ENCODE results near the gene HES2. TPM values are rescaled to one million over a fixed set of nuclear protein-coding genes. Genes with fewer than 3 reads are reported as not detected.
"Not testable (repeated sequence)": the region's sequence is repeated elsewhere in the genome, so short reads cannot be mapped to it uniquely, and the experiment has no call there.

HES2 gene
- total and polyA plus RNA-seq, 4 experiments from 2014 or later: not detected

GRCh38 chr1:6454856-6455751, 35.4 kb upstream of the HES2 start:
- ChIA-PET CTCF (ENCODE audit: partially characterized antibody) (interaction anchor here (0.6 to 2.6 kb wide), 15 partner anchors 9 to 190 kb away, joined by 3 to 18 read pairs (median 4); partner anchors contain the start of genes NOL9 and TNFRSF25), POLR2A (ENCODE audit: partially characterized antibody) (interaction anchor here (0.6 to 18.5 kb wide), 10 partner anchors 5 to 429 kb away, joined by 3 to 390 read pairs (median 3); partner anchors contain the start of genes NOL9 and TNFRSF25)
- intact Hi-C loops (cut with micrococcal nuclease): loop anchor here (1.0 kb wide), 1 partner anchor 20 kb away; no protein-coding TSS in a partner anchor
- H3K4me3 Mint-ChIP-seq: peak overlapping the region in 3 of 8 donors; percentile 49 to 70 (median 61)
- H3K36me3 Mint-ChIP-seq: peaks cover 0 to under 1% of the 10 kb centered on the region in 2 donors
- no peaks in the 10 kb centered on the region for H3K27me3 ChIP-seq (ENCODE audit: insufficient read depth, low read length)
- H3K27me3 Mint-ChIP-seq: peaks cover 10 to 13% of the 10 kb centered on the region in 2 donors
- no peak overlapping the region for H3K4me3 ChIP-seq (ENCODE audit: low read length in 2 of 2)
- H3K27ac ChIP-seq (ENCODE audit: low read depth, low read length): no peak overlapping the region
- H3K9me3 Mint-ChIP-seq: no peaks in the 10 kb centered on the region
- H3K9me3 ChIP-seq (ENCODE audit: control insufficient read depth in 1 of 2, low read length in 2 of 2): no peaks in the 10 kb centered on the region
- H3K36me3 ChIP-seq (ENCODE audit: insufficient read depth, low read length): no peaks in the 10 kb centered on the region
- H3K4me1 ChIP-seq (ENCODE audit: insufficient read depth, low read length): peaks cover 10% of the 10 kb centered on the region
- peaks cover 13 to 39% (median 27%) of the 10 kb centered on the region in 4 donors for H3K4me1 Mint-ChIP-seq
- peak; percentile 56 to 62 (median 60) for DNase-seq
- peak overlapping the region in 1 of 7 donors; percentile 61 for H3K27ac Mint-ChIP-seq

GRCh38 chr1:6453895-6454855, 34.5 kb upstream of the HES2 start:
- DNase-seq: peak in 1 of 5 donors; percentile 27
- H3K36me3 Mint-ChIP-seq: not testable (repeated sequence)
- POLR2A ChIA-PET (ENCODE audit: partially characterized antibody): interaction anchor here (0.8 to 18.5 kb wide), 8 partner anchors 6 to 428 kb away, joined by 3 to 390 read pairs (median 4); partner anchors contain the start of genes NOL9 and TNFRSF25

GRCh38 chr1:6450943-6451373, 31.2 kb upstream of the HES2 start:
- Mint-ChIP-seq H3K9me3 (peaks cover 0 to 1% (median 0%) of the 10 kb centered on the region in 8 donors), H3K27me3 (peaks cover 20 to 25% of the 10 kb centered on the region in 2 donors), H3K4me1 (peaks cover 10 to 34% (median 26%) of the 10 kb centered on the region in 4 donors), H3K4me3 (peak overlapping the region in 1 of 8 donors; percentile 73), H3K36me3 (no peaks in the 10 kb centered on the region), H3K27ac (no peak overlapping the region)
- no peak for DNase-seq
- Histone ChIP-seq H3K36me3 (ENCODE audit: insufficient read depth, low read length) (no peaks in the 10 kb centered on the region), H3K27me3 (ENCODE audit: insufficient read depth, low read length) (peaks cover 6% of the 10 kb centered on the region), H3K4me3 (ENCODE audit: low read length in 2 of 2) (no peak overlapping the region), H3K27ac (ENCODE audit: low read depth, low read length) (no peak overlapping the region), H3K4me1 (ENCODE audit: insufficient read depth, low read length) (peaks cover 27% of the 10 kb centered on the region), H3K9me3 (ENCODE audit: control insufficient read depth in 1 of 2, low read length in 2 of 2) (no peaks in the 10 kb centered on the region)
- intact Hi-C loops (cut with micrococcal nuclease): no loop called here
- ChIA-PET POLR2A (ENCODE audit: partially characterized antibody) (interaction anchor here (18.2 to 18.5 kb wide), 2 partner anchors 4 to 9 kb away, joined by 390 read pairs; partner anchors contain the start of gene TNFRSF25), CTCF (ENCODE audit: partially characterized antibody) (interaction anchor here (1.5 to 5.7 kb wide), 2 partner anchors 14 to 36 kb away, joined by 5 to 53 read pairs; partner anchors contain the start of gene TNFRSF25)

More at GRCh38 chr1:6453895-6454855, 34.5 kb upstream of the HES2 start:
- H3K4me3 Mint-ChIP-seq: peak overlapping the region; percentile 6 to 77 (median 43)
- H3K27me3 ChIP-seq (ENCODE audit: insufficient read depth, low read length); H3K9me3 Mint-ChIP-seq; H3K9me3 ChIP-seq (ENCODE audit: control insufficient read depth in 1 of 2, low read length in 2 of 2); intact Hi-C loops (cut with micrococcal nuclease); H3K36me3 ChIP-seq (ENCODE audit: insufficient read depth, low read length); H3K27ac ChIP-seq (ENCODE audit: low read depth, low read length); H3K4me1 ChIP-seq (ENCODE audit: insufficient read depth, low read length); H3K4me3 ChIP-seq (ENCODE audit: low read length in 2 of 2): not testable (repeated sequence)
- peaks cover 13 to 39% (median 26%) of the 10 kb centered on the region in 4 donors for H3K4me1 Mint-ChIP-seq
- peak overlapping the region in 1 of 7 donors; percentile 66 for H3K27ac Mint-ChIP-seq
- CTCF ChIA-PET (ENCODE audit: partially characterized antibody): interaction anchor here (0.8 to 2.6 kb wide), 12 partner anchors 9 to 100 kb away, joined by 3 to 18 read pairs (median 5); partner anchors contain the start of genes NOL9 and TNFRSF25
- peaks cover 16 to 20% of the 10 kb centered on the region in 2 donors for H3K27me3 Mint-ChIP-seq

DNA sequence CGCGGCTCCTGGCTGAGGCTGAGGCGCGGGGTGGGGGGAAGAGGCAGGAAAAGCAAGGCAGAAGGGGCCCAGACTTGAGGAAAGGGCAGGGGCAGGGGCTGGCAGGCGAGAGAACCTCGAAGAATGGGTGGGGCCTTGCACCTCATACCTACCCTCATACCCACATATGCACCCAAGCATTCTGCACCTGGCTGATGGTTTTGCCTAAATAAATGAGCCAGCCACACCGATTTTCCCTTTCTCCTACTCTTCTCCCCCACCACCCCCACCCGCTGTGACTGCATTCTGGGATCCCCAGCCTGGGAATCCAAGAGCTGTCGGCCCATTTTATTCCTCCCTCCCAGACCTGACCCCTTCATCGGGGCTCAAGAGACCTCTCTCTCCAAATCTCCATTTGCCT, 30.8 kb upstream of the HES2 start:
- H3K9me3 Mint-ChIP-seq; H3K27ac ChIP-seq (ENCODE audit: low read depth, low read length); intact Hi-C loops (cut with micrococcal nuclease); H3K9me3 ChIP-seq (ENCODE audit: control insufficient read depth in 1 of 2, low read length in 2 of 2); DNase-seq; H3K36me3 Mint-ChIP-seq; H3K36me3 ChIP-seq (ENCODE audit: insufficient read depth, low read length); H3K27me3 ChIP-seq (ENCODE audit: insufficient read depth, low read length); H3K4me3 ChIP-seq (ENCODE audit: low read length in 2 of 2); H3K27ac Mint-ChIP-seq: not testable (repeated sequence)
- CTCF ChIA-PET (ENCODE audit: partially characterized antibody): interaction anchor here (1.2 to 5.7 kb wide), 5 partner anchors 12 to 105 kb away, joined by 3 to 53 read pairs (median 6); partner anchors contain the start of genes TAS1R1 and TNFRSF25
- Mint-ChIP-seq H3K4me3 (peak overlapping the region in 1 of 8 donors; percentile 73), H3K4me1 (peaks cover 10 to 33% (median 24%) of the 10 kb centered on the region in 4 donors), H3K27me3 (peaks cover 20 to 27% of the 10 kb centered on the region in 2 donors)
- POLR2A ChIA-PET (ENCODE audit: partially characterized antibody): interaction anchor here (1.3 to 18.5 kb wide), 2 partner anchors 10 to 243 kb away, joined by 3 to 390 read pairs; partner anchors contain the start of gene TNFRSF25
- H3K4me1 ChIP-seq (ENCODE audit: insufficient read depth, low read length): peaks cover 27% of the 10 kb centered on the region

DNA sequence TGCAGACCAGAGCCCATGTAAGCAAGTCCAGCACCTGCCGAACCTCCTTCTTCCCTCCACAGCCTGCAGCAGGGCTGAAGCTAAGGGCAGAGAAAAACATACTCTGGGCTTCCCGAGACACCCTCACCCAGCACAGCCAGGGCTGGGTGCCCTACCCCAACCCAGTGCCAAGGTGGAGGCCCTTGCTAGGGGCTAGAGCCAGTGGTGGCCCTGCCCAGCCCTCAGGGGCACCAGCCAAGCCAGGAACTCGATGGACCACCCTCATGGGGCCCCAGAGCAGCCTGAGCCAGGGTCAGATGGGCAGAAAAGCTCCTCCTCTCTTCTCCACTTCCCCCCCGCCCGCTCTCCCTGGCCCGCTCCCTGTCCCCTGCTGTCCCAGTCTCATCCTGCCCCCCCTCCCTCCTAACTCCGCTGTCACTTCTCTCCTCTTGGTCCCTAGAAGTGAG, 30.3 kb upstream of the HES2 start:
- peak overlapping the region in 2 of 8 donors; percentile 55 to 84 for H3K4me3 Mint-ChIP-seq
- no peaks in the 10 kb centered on the region for H3K36me3 ChIP-seq (ENCODE audit: insufficient read depth, low read length)
- no peaks in the 10 kb centered on the region for H3K36me3 Mint-ChIP-seq
- peaks cover 7% of the 10 kb centered on the region for H3K27me3 ChIP-seq (ENCODE audit: insufficient read depth, low read length)
- H3K4me3 ChIP-seq (ENCODE audit: low read length in 2 of 2): no peak overlapping the region
- H3K27ac ChIP-seq (ENCODE audit: low read depth, low read length): no peak overlapping the region
- POLR2A ChIA-PET (ENCODE audit: partially characterized antibody): interaction anchor here (0.8 to 18.5 kb wide), 4 partner anchors 10 to 242 kb away, joined by 3 to 390 read pairs (median 3); partner anchors contain the start of gene TNFRSF25
- H3K4me1 ChIP-seq (ENCODE audit: insufficient read depth, low read length): peaks cover 28% of the 10 kb centered on the region
- CTCF ChIA-PET (ENCODE audit: partially characterized antibody): interaction anchor here (0.9 to 5.7 kb wide), 11 partner anchors 10 to 203 kb away, joined by 3 to 53 read pairs (median 7); partner anchors contain the start of genes TAS1R1 and TNFRSF25
- no peak for DNase-seq
- H3K4me1 Mint-ChIP-seq: peaks cover 11 to 35% (median 25%) of the 10 kb centered on the region in 4 donors
- peaks cover 0 to 1% (median 0%) of the 10 kb centered on the region in 8 donors for H3K9me3 Mint-ChIP-seq
- no peaks in the 10 kb centered on the region for H3K9me3 ChIP-seq (ENCODE audit: control insufficient read depth in 1 of 2, low read length in 2 of 2)
- H3K27me3 Mint-ChIP-seq: peaks cover 21 to 29% of the 10 kb centered on the region in 2 donors
- intact Hi-C loops (cut with micrococcal nuclease): no loop called here
- H3K27ac Mint-ChIP-seq: peak overlapping the region in 2 of 7 donors; percentile 70 to 84

All from CD4-positive, alpha-beta memory T cell (primary cell).